ENCODE results near the gene DSCAM.

DNA sequence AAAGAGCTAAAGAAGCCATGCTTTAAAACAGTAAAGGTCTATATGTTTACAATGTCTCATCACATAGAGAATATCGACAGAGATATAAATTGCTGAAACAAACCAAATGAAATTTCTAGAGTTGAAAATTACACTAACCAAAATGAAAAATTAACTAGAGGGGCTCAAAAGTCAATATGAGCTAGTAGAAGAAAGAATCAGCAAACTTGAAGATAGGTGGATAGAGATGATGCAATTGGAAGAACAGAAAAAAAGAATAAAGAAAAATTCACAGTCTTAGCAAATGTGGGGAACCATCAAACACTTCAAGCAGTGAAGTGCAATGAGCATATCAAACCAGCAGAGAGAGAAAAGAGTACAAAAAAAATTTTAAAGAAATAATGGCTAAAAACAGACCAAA, 24.1 kb upstream of the DSCAM start:
- no peak for TF ChIP-seq EZH2 (IDR thresholded peaks at IDR 0.05; ENCODE audit: insufficient read depth, poor library complexity, severe bottlenecking)
- TF ChIP-seq EZH2phosphoT487 (IDR thresholded peaks at IDR 0.05; ENCODE audit: insufficient read depth, low read depth): no peak
